ENCODE data around the gene PLA2G2C. TPM values are rescaled to one million over a fixed set of nuclear protein-coding genes. Genes with fewer than 3 reads are reported as not detected.
"Not testable (repeated sequence)": the region's sequence is repeated elsewhere in the genome, so short reads cannot be mapped to it uniquely, and the experiment has no call there.

Gene PLA2G2C, protein sequence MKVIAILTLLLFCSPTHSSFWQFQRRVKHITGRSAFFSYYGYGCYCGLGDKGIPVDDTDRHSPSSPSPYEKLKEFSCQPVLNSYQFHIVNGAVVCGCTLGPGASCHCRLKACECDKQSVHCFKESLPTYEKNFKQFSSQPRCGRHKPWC
- total RNA-seq = 0.28 and 0.40 TPM in 2 replicates

DNA sequence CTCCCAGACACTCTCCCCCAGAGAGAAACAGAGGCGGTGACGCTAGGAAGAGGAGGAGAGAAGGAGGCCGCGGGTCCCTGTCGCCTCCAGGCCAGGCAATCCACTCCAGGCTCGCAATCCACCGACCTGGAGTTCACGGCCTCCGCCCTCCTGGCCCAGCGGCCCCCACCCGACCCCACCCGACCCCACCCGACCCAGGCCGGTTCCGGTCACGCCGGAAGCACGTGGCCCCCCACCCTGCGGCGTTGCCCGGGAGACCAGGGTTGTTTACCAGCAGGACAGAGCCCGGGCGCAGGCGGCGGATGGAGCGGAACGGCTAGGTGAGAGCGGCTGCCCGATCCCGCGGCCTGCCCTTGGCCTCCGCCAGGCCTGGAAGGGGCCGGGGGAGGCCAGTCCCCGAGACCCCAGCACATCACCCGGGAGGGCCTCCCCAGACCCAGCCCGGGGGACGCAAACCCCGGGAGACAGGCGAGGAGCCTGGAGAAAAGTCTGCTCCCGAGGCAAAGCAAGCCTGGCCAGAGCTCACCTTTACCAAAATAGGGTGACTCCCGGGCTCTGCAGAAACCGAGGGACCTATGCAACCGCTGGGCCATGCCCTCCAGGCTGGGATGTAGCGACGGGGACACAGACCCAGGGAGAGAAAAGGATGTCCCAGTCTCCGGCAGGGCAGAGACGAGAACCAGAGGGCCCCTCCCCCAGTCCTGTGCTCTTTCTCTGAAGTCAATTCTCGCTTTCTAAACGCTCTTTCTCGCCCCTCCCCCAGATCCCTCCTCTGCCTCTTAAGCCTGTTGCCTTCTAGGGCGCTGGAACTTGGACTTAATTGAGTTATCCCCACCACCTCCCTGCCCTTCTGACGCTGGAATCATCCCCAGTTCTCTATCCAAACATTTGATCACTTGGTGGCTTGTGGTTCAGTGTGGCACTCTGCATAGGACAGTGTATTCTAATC is at the start of gene PLA2G2C, which contains the start of gene UBXN10:
PLA2G2C (minus strand) TSS at position 685 of the 949 bp plus-strand sequence. CDS start 9,155 bp downstream, outside the sequence.
UBXN10 (plus strand) TSS at position 263 of the 949 bp plus-strand sequence. CDS start 4,466 bp downstream, outside the sequence.
- peaks cover 12% of the 10 kb centered on the region for H3K36me3 Mint-ChIP-seq (ENCODE audit: low read depth)
- peak within 1 kb of the TSS; percentile 97 for H3K27ac Mint-ChIP-seq
- H3K27me3 Mint-ChIP-seq = peaks cover 27% of the 10 kb centered on the region
- no peaks in the 10 kb centered on the region for H3K9me3 Mint-ChIP-seq
- DNase-seq = peak; percentile 92
- intact Hi-C loops (cut with micrococcal nuclease) = loop anchor here (1.0 to 2.0 kb wide), 3 partner anchors 11 to 33 kb away; no protein-coding TSS in a partner anchor
- H3K4me3 Mint-ChIP-seq = peak within 1 kb of the TSS; percentile 80
- H3K4me1 Mint-ChIP-seq = peaks cover 55% of the 10 kb centered on the region

DNA sequence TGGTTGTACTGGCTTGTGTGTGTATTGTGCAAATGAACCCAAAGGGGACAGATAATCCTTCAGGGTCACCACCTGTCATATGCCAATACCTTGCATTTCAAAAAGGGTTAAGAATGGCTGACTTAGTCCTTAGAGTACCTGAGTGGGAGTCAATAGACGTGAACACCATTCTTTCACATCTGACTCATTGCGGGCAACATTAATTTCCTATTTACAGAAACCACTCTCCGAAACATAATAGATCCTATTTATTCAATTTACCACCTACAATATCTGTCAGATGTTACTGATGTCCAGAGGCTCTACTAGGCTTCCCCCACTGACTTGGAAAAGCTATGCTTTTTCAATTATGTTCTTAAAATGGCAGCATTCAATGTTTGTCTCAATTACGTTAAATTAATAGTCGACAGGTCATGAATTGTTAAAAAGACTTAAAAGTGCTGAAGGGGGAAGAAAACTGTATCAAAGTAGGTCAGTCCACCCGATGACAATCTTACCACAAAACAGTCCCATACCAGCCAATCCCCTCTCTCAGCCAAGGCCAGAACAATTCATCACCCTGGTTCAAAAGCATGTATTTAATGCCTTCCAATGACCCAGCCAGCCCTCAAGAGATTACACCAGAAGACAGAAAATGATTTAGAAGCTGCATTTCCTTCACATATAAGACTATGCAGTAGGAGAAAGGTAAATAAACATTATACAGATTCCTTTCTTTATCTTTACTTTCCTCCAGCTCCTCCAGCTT is 48.6 kb upstream of the PLA2G2C start:
- H3K27me3 Mint-ChIP-seq = peaks cover 44% of the 10 kb centered on the region
- intact Hi-C loops (cut with micrococcal nuclease) = no loop called here
- no peak overlapping the region for H3K4me3 Mint-ChIP-seq
- no peaks in the 10 kb centered on the region for H3K4me1 Mint-ChIP-seq
- no peaks in the 10 kb centered on the region for H3K36me3 Mint-ChIP-seq (ENCODE audit: low read depth)
- H3K9me3 Mint-ChIP-seq = no peaks in the 10 kb centered on the region
- H3K27ac Mint-ChIP-seq = no peak overlapping the region
- no peak for DNase-seq

DNA sequence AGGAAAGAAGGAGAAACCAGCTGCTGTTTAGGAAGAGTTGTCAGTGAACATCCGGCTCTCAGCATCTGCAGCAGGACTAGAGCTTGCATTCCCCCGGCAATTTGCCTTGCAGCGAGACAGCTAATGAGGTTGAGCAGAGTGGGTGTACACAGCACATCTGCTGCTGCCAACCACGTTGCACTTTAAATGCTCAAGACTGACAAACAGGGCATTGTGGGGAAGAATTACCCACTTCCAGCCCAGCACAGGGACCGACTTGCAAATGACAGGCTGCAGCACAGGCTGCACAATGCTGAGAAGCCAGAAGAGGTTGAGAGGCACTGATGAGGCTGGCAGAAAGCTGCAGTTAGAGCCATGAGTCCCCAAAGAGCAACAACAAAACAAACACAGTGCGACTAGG is 47.5 kb upstream of the PLA2G2C start:
- no peak for DNase-seq
- Mint-ChIP-seq H3K36me3 (ENCODE audit: low read depth) (no peaks in the 10 kb centered on the region), H3K27me3 (peaks cover 44% of the 10 kb centered on the region), H3K4me3 (no peak overlapping the region), H3K4me1 (no peaks in the 10 kb centered on the region), H3K9me3 (no peaks in the 10 kb centered on the region), H3K27ac (no peak overlapping the region)
- intact Hi-C loops (cut with micrococcal nuclease) = no loop called here

DNA sequence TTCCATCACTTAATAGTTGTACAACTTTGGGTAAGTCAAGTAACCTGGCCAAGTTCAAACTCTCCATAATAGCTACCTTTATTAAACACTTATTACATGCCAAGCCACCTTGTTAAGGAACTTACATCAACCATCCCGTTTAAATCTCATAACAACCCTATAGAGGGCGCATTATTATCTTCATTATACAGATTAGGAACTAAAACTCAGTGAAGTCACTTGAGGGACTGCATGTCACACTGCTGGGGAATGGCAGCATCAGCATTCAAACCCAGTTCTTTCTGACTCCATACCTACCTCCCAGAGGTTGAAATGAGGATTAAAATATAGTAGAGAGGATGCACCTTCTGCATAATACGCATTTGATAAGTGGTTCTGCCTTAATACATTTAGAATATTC is 47.1 kb upstream of the PLA2G2C start:
- no peak for DNase-seq
- Mint-ChIP-seq H3K27me3 (peaks cover 46% of the 10 kb centered on the region), H3K4me1 (no peaks in the 10 kb centered on the region), H3K4me3 (no peak overlapping the region), H3K27ac (no peak overlapping the region), H3K36me3 (ENCODE audit: low read depth) (no peaks in the 10 kb centered on the region), H3K9me3 (no peaks in the 10 kb centered on the region)
- intact Hi-C loops (cut with micrococcal nuclease) = no loop called here

DNA sequence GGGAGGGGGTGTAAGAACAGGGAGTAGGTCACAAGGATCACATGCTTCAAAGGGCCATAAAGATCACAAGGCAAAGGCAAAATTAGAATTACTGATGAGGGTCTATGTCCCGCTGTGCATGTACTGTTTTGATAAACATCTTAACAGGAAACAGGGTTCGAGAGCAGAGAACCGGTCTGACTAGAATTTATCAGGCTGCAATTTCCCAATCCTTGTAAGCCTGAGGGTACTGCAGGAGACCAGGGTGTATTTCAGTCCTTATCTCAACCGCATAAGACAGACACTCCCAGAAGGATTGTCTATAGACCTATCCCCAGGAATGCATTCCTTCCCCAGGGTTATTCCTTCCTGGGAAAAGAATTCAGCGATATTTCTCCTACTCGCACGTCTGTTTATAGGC is 46.2 kb upstream of the PLA2G2C start:
- H3K4me3 Mint-ChIP-seq; DNase-seq; H3K36me3 Mint-ChIP-seq (ENCODE audit: low read depth); intact Hi-C loops (cut with micrococcal nuclease); H3K4me1 Mint-ChIP-seq; H3K9me3 Mint-ChIP-seq; H3K27ac Mint-ChIP-seq: not testable (repeated sequence)
- peaks cover 50% of the 10 kb centered on the region for H3K27me3 Mint-ChIP-seq

DNA sequence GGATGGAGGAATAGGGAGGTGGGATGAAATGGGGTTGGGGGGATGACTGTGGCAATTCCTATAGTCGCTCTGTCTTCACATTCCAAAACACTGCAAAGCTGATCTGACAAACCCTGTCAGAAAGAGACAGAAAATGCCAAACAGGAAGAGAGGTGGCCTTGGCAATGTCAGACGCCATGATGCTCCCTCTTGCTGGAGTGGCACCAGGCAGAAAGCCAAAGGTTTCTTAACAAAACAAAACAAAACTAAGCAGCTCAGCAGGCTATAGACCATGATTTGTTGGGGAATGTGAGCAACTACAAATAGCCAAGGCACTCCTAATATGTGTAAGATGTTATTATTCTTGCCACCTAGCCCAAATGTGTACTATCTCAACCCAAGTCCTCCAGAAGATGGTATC is 42.9 kb upstream of the PLA2G2C start:
- no peaks in the 10 kb centered on the region for H3K36me3 Mint-ChIP-seq (ENCODE audit: low read depth)
- H3K9me3 Mint-ChIP-seq = no peaks in the 10 kb centered on the region
- intact Hi-C loops (cut with micrococcal nuclease) = no loop called here
- DNase-seq = no peak
- no peak overlapping the region for H3K4me3 Mint-ChIP-seq
- H3K4me1 Mint-ChIP-seq = no peaks in the 10 kb centered on the region
- H3K27ac Mint-ChIP-seq = no peak overlapping the region
- H3K27me3 Mint-ChIP-seq = peaks cover 46% of the 10 kb centered on the region

DNA sequence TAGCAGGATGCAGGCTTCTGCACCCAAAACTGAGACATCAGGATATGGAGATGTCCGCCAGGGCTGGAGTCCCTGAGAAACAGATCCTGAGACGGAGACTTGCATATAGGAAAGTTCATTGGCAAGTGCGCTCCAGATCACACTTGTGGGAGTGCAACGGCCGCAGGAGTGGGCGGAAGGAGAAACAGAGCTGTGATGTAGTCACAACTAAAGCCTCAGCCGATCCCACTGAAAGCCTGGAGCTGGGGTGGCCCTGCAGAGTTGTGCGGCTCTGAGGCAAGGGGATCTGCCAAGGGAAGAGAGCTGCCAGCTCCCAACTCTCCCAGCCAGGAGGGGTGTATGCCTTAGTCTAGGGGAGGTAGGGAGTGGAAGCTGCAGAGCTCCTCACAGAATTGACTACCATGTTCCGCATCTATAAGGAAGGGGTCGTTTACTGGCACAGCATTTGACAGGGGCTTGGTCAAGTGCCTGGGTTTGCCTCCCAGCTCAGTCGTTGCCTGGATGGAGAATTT is 42.1 kb upstream of the PLA2G2C start:
- intact Hi-C loops (cut with micrococcal nuclease) = no loop called here
- Mint-ChIP-seq H3K9me3 (no peaks in the 10 kb centered on the region), H3K27ac (no peak overlapping the region), H3K4me1 (no peaks in the 10 kb centered on the region), H3K4me3 (no peak overlapping the region), H3K36me3 (ENCODE audit: low read depth) (no peaks in the 10 kb centered on the region), H3K27me3 (peaks cover 45% of the 10 kb centered on the region)
- DNase-seq = no peak

DNA sequence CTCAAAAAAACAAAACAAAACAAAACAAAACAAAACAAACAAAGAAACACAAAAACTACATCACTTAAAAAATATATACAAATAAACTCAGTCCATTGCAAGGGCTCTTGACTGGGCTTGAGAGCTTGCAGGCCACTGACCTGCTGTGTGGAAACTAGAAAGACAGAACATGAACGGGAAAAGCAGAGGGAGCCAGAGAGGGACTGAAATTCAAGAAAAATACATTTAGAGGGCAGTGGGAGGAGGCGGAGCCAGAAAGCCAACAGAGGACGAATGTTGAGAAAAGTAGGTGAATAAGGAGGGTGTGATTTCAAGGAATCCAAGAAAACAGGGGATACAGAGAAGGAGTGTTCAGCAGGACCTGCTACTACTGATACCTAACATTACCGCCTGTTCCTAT is 41.4 kb upstream of the PLA2G2C start:
- H3K27ac Mint-ChIP-seq = no peak overlapping the region
- H3K4me1 Mint-ChIP-seq = no peaks in the 10 kb centered on the region
- H3K36me3 Mint-ChIP-seq (ENCODE audit: low read depth) = no peaks in the 10 kb centered on the region
- no peak for DNase-seq
- H3K27me3 Mint-ChIP-seq = peaks cover 45% of the 10 kb centered on the region
- H3K9me3 Mint-ChIP-seq = no peaks in the 10 kb centered on the region
- intact Hi-C loops (cut with micrococcal nuclease) = no loop called here
- H3K4me3 Mint-ChIP-seq = no peak overlapping the region

DNA sequence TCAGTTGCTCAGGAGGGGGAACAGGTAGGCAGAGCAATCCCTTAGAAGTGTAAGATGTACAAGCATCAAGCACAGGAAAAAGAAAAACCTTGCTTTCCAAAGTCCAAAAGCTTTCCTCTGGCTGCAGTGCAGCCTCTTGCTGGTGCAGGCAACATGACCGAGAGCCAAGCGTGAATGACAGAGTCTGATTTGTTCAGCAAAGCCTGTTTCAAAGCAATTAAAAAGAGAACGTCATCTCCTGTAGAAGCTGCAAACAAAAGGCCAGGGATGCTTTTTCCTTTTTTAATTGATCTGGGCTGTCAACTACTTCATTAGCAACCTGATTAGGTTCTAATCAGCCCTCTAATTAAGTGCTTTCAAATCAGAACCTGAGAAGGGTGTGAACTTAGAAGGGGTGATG is 38.2 kb upstream of the PLA2G2C start:
- DNase-seq = no peak
- peaks cover 46% of the 10 kb centered on the region for H3K27me3 Mint-ChIP-seq
- H3K27ac Mint-ChIP-seq = no peak overlapping the region
- H3K4me3 Mint-ChIP-seq = no peak overlapping the region
- no peaks in the 10 kb centered on the region for H3K9me3 Mint-ChIP-seq
- intact Hi-C loops (cut with micrococcal nuclease) = no loop called here
- H3K4me1 Mint-ChIP-seq = no peaks in the 10 kb centered on the region
- no peaks in the 10 kb centered on the region for H3K36me3 Mint-ChIP-seq (ENCODE audit: low read depth)

DNA sequence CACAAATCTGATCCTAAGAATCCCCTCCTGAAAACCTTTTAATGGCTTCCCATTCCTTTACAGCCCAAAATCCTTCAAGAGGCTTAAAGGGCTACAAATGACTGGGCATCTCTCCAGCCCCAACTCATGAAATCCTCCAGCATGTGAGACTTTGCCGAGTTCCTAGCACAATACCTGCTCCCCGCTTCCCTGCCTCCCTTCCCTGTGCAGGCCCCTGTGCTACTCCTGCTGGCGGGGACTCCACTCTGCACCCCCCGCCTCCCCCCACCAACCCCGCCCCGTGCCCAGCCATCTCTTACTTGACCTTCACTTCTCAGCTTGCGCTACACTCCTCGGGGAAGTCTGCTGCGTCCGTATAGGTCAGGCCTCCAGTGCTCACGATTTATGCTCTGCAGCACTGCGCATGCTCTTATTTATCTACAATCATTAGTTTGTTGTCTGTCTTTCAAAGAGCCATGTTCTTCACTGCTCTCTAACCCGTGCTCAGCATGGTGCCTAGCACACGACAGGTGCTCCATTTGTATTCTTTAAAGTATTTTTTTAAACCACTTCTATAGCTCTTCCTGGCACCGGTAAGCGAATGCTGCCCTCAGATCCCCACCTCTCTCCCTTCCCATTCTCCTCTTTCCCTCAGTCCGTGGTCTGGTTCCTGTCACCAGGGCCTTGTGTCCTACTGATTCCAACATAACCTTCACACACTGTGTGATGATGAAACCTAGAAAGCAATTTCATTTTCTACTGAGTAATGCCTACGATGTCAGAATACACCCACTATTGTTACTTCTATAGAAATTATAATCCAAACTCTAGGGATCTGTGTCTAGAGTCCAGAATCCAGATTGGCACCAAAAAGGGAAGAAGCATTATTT is 37.5 kb upstream of the PLA2G2C start:
- H3K27me3 Mint-ChIP-seq = peaks cover 45% of the 10 kb centered on the region
- DNase-seq = no peak
- intact Hi-C loops (cut with micrococcal nuclease) = no loop called here
- H3K4me3 Mint-ChIP-seq = no peak overlapping the region
- no peaks in the 10 kb centered on the region for H3K9me3 Mint-ChIP-seq
- H3K4me1 Mint-ChIP-seq = no peaks in the 10 kb centered on the region
- H3K27ac Mint-ChIP-seq = no peak overlapping the region
- H3K36me3 Mint-ChIP-seq (ENCODE audit: low read depth) = no peaks in the 10 kb centered on the region

DNA sequence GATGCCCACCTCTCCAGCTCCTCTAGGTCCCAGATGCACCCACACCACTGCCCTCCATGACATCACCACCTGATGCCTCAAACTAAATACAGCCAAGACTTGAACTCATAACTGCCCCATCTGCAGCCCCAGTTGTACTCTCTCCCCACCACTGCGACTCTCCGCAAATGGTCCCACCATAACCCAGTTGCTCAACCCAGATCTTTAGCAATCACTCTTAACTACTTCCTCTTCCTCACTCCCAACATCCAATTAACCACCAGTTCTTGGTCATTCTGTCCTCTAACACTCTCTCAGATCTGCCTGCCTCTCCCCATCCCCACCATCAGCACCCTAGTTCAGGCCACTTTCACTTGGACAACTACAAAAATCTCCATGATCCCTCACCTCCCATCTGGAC is 36.8 kb upstream of the PLA2G2C start:
- DNase-seq = no peak
- no peaks in the 10 kb centered on the region for H3K9me3 Mint-ChIP-seq
- H3K27me3 Mint-ChIP-seq = peaks cover 41% of the 10 kb centered on the region
- H3K36me3 Mint-ChIP-seq (ENCODE audit: low read depth) = no peaks in the 10 kb centered on the region
- H3K27ac Mint-ChIP-seq = no peak overlapping the region
- intact Hi-C loops (cut with micrococcal nuclease) = no loop called here
- no peaks in the 10 kb centered on the region for H3K4me1 Mint-ChIP-seq
- H3K4me3 Mint-ChIP-seq = no peak overlapping the region

DNA sequence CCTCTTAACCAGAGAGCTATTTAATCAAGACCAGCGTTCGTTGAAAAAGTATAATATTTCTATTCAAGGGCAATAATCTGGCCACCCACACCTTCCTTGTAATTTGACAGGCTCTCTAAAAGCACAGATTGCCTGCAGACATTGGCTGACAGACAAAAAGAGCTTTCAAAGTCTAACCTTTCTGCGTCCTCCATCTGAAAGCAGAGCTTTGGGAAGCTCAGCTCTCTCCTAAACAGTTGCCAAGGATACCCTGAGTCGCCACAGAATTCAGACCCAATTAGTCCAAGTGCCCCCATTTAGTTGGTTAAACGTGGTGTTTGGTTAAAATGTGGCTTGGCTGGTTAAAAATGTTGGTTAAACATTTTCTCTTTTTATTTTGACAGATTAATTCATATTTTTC is 33.7 kb upstream of the PLA2G2C start:
- intact Hi-C loops (cut with micrococcal nuclease) = no loop called here
- no peak for DNase-seq

DNA sequence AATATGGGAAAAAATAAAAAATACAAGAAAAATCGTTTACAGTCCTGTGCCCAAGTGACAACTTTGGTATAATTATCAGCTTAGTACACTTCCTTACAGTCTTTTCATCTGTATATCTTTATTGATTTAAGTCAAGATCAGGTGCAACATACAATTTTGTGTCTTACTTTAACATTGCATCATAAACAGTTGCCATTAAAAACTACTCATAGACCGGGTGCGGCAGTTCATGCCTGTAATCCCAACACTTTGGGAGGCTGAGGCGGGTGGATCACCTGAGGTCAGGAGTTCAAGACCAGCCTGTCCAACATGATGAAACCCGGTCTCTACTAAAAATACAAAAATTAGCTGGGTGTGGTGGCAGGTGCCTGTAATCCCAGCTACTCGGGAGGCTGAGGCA is 32.7 kb upstream of the PLA2G2C start:
- peaks cover 42% of the 10 kb centered on the region for H3K27me3 Mint-ChIP-seq
- intact Hi-C loops (cut with micrococcal nuclease) = loop anchor here (10.0 kb wide), 1 partner anchor 156 kb away; no protein-coding TSS in a partner anchor
- H3K4me1 Mint-ChIP-seq; H3K36me3 Mint-ChIP-seq (ENCODE audit: low read depth); H3K4me3 Mint-ChIP-seq; DNase-seq; H3K9me3 Mint-ChIP-seq; H3K27ac Mint-ChIP-seq: not testable (repeated sequence)

More for the DNA sequence above, 33.7 kb upstream of the PLA2G2C start:
- H3K36me3 Mint-ChIP-seq (ENCODE audit: low read depth) = no peaks in the 10 kb centered on the region
- H3K27me3 Mint-ChIP-seq = peaks cover 40% of the 10 kb centered on the region
- no peak overlapping the region for H3K27ac Mint-ChIP-seq
- H3K9me3 Mint-ChIP-seq = no peaks in the 10 kb centered on the region
- H3K4me1 Mint-ChIP-seq = no peaks in the 10 kb centered on the region
- no peak overlapping the region for H3K4me3 Mint-ChIP-seq
